GM12801 (cell line): ENCODE results near the gene PHETA1.

Experiments used
- CTCF ChIP-seq: IDR thresholded peaks from one replicate; pipeline ENCODE4 v1.5.1; 2011; ENCODE audit warnings: control low read depth; ENCODE audit not compliant: insufficient read length; ENCODE audit errors: extremely low read depth

The PHETA1 gene

GRCh38 chr12:111312708-111313107, 56.2 kb downstream of the PHETA1 start:
- no peak for TF ChIP-seq CTCF

- TF ChIP-seq CTCF, result no peak
Observed at GRCh38 chr12:111312016-111312415, 56.9 kb downstream of the PHETA1 start.

DNA sequence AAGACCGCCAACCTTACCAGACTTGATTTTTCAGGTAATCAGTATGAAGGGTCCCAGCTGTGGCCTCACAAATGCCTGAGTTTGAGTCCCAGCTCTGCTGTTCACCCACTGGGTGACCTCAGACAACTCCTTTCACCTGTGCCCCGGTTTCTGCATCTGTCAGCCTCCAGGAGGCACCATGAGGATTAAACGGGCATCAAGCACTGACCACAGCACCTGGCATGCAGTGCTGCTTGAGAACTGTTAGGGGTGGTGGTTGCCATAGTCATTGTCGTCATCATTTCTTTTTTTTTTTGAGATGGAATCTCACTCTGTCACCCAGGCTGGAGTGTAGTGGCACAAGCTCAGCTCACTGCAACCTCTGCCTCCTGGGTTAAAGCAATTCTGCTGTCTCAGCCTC, 57.9 kb downstream of the PHETA1 start:
- no peak for TF ChIP-seq CTCF
